Uterus (tissue), 2 donors: Measurements from ENCODE around the gene FUT3.

Experiments used
- POLR2A ChIP-seq, 2 donors: fragments of 450-650 bp; IDR thresholded peaks; one replicate each; pipeline ENCODE4 v1.6.1; 2016; ENCODE audit warnings: antibody characterized with exemption in 2 of 2, mild to moderate bottlenecking in 1 of 2, moderate library complexity in 1 of 2
- TF ChIP-seq, protein P1 (sequence below), 4 experiments: fragments of 200-600 bp in 2 of 4; fragments of 450-650 bp in 2 of 4; sonication (generic) in 2 of 4; IDR thresholded peaks; one replicate each; pipeline ENCODE4 v1.5.1; 2016 to 2019; ENCODE audit warnings: antibody characterized with exemption in 4 of 4, mild to moderate bottlenecking in 2 of 4, moderate library complexity in 1 of 4

DNA sequence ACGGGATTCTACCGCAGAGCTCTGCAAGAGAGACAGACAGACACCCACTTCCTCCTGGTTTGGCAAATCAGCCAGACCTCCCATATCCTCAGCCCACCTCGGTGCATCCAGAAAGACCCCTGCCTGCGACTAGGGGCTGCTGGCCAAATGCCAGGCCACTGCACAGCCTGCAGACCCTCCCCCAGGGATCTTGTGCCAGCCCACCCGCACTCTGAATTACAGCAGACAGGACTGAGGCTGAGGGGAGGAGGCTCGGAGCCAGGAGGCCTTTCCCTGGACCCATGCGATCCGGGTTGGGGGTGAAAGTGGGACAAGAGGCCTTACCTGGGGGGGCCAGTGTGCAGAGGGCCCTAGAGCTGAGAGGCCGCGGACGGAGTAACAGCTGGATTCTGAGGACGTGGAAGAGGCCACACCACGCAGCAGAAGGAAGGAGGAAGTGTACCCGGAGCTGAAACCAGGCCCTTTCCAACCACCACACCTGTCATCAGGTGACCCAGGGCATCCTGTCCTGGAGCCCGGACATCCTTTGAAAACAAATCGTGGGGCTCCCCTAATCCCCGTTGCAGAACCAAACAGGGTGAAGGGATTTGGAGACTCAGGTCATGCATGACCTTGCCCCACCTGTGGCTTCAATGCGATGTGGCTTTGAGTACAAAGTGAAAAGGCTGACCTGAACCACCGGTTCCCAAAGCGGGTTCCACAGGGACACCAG is 12.7 kb downstream of the FUT3 start:
- no peak for TF ChIP-seq POLR2A (IDR thresholded peaks at IDR 0.05)
- TF ChIP-seq, protein P1, sequence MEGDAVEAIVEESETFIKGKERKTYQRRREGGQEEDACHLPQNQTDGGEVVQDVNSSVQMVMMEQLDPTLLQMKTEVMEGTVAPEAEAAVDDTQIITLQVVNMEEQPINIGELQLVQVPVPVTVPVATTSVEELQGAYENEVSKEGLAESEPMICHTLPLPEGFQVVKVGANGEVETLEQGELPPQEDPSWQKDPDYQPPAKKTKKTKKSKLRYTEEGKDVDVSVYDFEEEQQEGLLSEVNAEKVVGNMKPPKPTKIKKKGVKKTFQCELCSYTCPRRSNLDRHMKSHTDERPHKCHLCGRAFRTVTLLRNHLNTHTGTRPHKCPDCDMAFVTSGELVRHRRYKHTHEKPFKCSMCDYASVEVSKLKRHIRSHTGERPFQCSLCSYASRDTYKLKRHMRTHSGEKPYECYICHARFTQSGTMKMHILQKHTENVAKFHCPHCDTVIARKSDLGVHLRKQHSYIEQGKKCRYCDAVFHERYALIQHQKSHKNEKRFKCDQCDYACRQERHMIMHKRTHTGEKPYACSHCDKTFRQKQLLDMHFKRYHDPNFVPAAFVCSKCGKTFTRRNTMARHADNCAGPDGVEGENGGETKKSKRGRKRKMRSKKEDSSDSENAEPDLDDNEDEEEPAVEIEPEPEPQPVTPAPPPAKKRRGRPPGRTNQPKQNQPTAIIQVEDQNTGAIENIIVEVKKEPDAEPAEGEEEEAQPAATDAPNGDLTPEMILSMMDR (IDR thresholded peaks at IDR 0.05), result no peak
